Osteoblast (primary cell): Measurements from ENCODE around the gene ZNF219. TPM values are rescaled to one million over a fixed set of nuclear protein-coding genes. Genes with fewer than 3 reads are reported as not detected.

Experiments
- DNase-seq: peaks from one replicate; pipeline ENCODE4 v3.0.0; 2011; ENCODE audit warnings: low spot score, mixed read lengths; ENCODE audit not compliant: insufficient read length; ENCODE audit errors: missing footprints
- H2AFZ ChIP-seq: 2 replicates; pipeline ENCODE4 v1.6.0; 2011; ENCODE audit warnings: mild to moderate bottlenecking, low read length
- H3K27ac ChIP-seq: 2 replicates; pipeline ENCODE4 v1.5.1; 2011; ENCODE audit warnings: mild to moderate bottlenecking, low read depth, low read length, moderate library complexity
- H3K27me3 ChIP-seq: 2 replicates; pipeline ENCODE4 v1.6.0; 2012; ENCODE audit warnings: mild to moderate bottlenecking, control low read depth, inconsistent platforms, low read length, moderate library complexity; ENCODE audit not compliant: insufficient read depth
- H3K36me3 ChIP-seq: 2 replicates; pipeline ENCODE4 v1.5.1; 2011; ENCODE audit warnings: mild to moderate bottlenecking, low read length, control low read depth, moderate library complexity; ENCODE audit not compliant: insufficient read depth
- H3K4me1 ChIP-seq: 2 replicates; pipeline ENCODE4 v1.5.1; 2011; ENCODE audit warnings: mild to moderate bottlenecking, low read length, control low read depth, moderate library complexity; ENCODE audit not compliant: insufficient read depth
- H3K4me2 ChIP-seq: 2 replicates; pipeline ENCODE4 v1.6.0; 2011; ENCODE audit warnings: mild to moderate bottlenecking, low read length; ENCODE audit not compliant: insufficient read depth
- H3K4me3 ChIP-seq: fragments of 200-600 bp; sonication (generic); 3 replicates; pipeline ENCODE4 v1.5.1; 2012; ENCODE audit warnings: mild to moderate bottlenecking, low read length, inconsistent platforms; ENCODE audit not compliant: insufficient read depth
- H3K79me2 ChIP-seq: 2 replicates; pipeline ENCODE4 v1.6.0; 2012; ENCODE audit warnings: mild to moderate bottlenecking, low read length, control low read depth, inconsistent platforms; ENCODE audit not compliant: insufficient read depth
- H3K9me3 ChIP-seq: 2 replicates; pipeline ENCODE4 v1.5.1; 2011; ENCODE audit warnings: low read depth, low read length, control low read depth
- H4K20me1 ChIP-seq: 2 replicates; pipeline ENCODE4 v1.6.0; 2012; ENCODE audit warnings: mild to moderate bottlenecking, low read length, control low read depth; ENCODE audit not compliant: insufficient read depth
- CTCF ChIP-seq: IDR thresholded peaks from 2 replicates; pipeline ENCODE4 v1.5.1; 2011; ENCODE audit warnings: mild to moderate bottlenecking, low read depth, low read length, moderate library complexity; ENCODE audit errors: extremely low read depth
- total RNA-seq: library from RNA; depleted of rRNA; stranded (reverse); fragments of >200 nt; gene quantifications from 2 replicates; pipeline ENCODE4 v1.2.3, GENCODE V29; 2012

Gene ZNF219
- total RNA-seq, 1 donor: 9.4 TPM

GRCh38 chr14:21133901-21134300 is 35.4 kb upstream of the ZNF219 start:
- no peak for DNase-seq
- no peaks in the 10 kb centered on the region for H3K27me3 ChIP-seq
- no peak overlapping the region for H2AFZ ChIP-seq
- no peaks in the 10 kb centered on the region for H3K79me2 ChIP-seq
- no peak overlapping the region for H3K4me2 ChIP-seq
- no peaks in the 10 kb centered on the region for H3K36me3 ChIP-seq
- no peaks in the 10 kb centered on the region for H3K9me3 ChIP-seq
- H4K20me1 ChIP-seq: no peaks in the 10 kb centered on the region
- no peak overlapping the region for H3K27ac ChIP-seq
- no peak overlapping the region for H3K4me3 ChIP-seq
- no peak for TF ChIP-seq CTCF
- H3K4me1 ChIP-seq: no peaks in the 10 kb centered on the region

DNA sequence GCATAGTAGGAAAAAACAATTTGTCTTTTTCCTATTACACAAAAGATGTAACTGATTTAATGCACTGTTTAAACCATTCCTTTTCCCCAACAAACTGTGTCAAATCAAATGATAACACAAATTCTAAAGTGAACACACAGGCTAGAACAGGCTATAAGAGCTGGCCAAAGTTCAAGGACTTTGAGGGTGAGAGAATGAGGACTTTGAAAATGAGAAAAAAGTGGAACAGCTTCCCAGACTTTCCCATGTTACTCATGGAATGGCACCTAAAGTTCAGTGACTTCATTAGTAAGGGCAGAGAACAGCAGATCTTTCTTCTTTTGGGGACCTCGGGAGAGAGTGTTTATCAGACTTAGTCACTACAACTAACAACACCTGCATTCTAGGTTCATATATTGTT is 25.0 kb upstream of the ZNF219 start:
- Histone ChIP-seq H3K79me2 (no peaks in the 10 kb centered on the region), H2AFZ (no peak overlapping the region), H3K4me3 (no peak overlapping the region), H3K36me3 (no peaks in the 10 kb centered on the region), H3K9me3 (no peaks in the 10 kb centered on the region), H3K27me3 (peaks cover 9% of the 10 kb centered on the region), H3K4me2 (no peak overlapping the region), H3K4me1 (no peaks in the 10 kb centered on the region), H4K20me1 (no peaks in the 10 kb centered on the region), H3K27ac (no peak overlapping the region)
- no peak for DNase-seq
- TF ChIP-seq CTCF: no peak

DNA sequence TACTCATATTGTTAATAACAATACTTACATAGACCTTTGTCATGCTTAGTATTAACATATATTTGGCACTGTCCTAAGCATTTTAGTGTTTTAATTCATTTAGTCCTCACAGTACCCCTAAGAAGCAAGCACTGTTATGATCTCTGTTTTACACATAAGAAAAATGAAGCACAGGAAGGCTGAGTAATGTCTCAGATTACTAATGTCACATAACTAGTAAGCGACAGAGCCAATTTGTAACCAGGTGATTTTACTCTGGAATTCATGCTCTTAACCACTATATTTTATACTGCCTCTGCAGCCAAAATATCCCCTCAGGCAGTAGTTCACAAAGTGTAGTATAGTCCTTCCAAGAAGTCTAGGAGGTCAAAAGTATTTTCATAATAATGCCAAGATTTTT is 22.7 kb upstream of the ZNF219 start:
- DNase-seq: no peak
- no peak for TF ChIP-seq CTCF
- Histone ChIP-seq H3K79me2 (no peaks in the 10 kb centered on the region), H3K27me3 (peaks cover 9% of the 10 kb centered on the region), H2AFZ (no peak overlapping the region), H3K4me1 (no peaks in the 10 kb centered on the region), H3K4me3 (no peak overlapping the region), H3K36me3 (no peaks in the 10 kb centered on the region), H3K9me3 (no peaks in the 10 kb centered on the region), H3K4me2 (no peak overlapping the region), H4K20me1 (no peaks in the 10 kb centered on the region), H3K27ac (no peak overlapping the region)

- TF ChIP-seq CTCF: no peak
- no peak overlapping the region for H3K4me2 ChIP-seq
- no peaks in the 10 kb centered on the region for H3K4me1 ChIP-seq
- DNase-seq: no peak
- H2AFZ ChIP-seq: no peak overlapping the region
- peaks cover 9% of the 10 kb centered on the region for H3K27me3 ChIP-seq
- no peak overlapping the region for H3K4me3 ChIP-seq
- H3K27ac ChIP-seq: no peak overlapping the region
- H3K9me3 ChIP-seq: no peaks in the 10 kb centered on the region
- H3K79me2 ChIP-seq: no peaks in the 10 kb centered on the region
- no peaks in the 10 kb centered on the region for H4K20me1 ChIP-seq
- no peaks in the 10 kb centered on the region for H3K36me3 ChIP-seq
Measured at GRCh38 chr14:21120686-21121085, 22.2 kb upstream of the ZNF219 start.
